SK-N-SH (cell line): ENCODE data around the gene BLOC1S1.

Experiments
- EP300 ChIP-seq, 2 experiments: IDR thresholded peaks; 2 replicates each; pipeline versions ENCODE4 v1.4.0 to v1.6.1; 2012; ENCODE audit warnings: borderline replicate concordance in 1 of 2, low read depth in 1 of 2, low read length in 1 of 2
- JUND ChIP-seq: IDR thresholded peaks from 2 replicates; pipeline ENCODE4 v1.4.0; 2012
- NRF1 ChIP-seq: IDR thresholded peaks from 2 replicates; pipeline ENCODE4 v1.6.1; 2012; ENCODE audit warnings: low read depth, mild to moderate bottlenecking, low read length
- POLR2AphosphoS5 ChIP-seq: IDR thresholded peaks from 2 replicates; pipeline ENCODE4 v1.6.1; 2012; ENCODE audit warnings: low read depth, low read length
- TAF1 ChIP-seq: IDR thresholded peaks from 2 replicates; pipeline ENCODE4 v1.6.1; 2012; ENCODE audit warnings: low read depth, mild to moderate bottlenecking, low read length, moderate library complexity, borderline replicate concordance
- TF ChIP-seq, protein P1 (sequence below): fragments of 200-600 bp; sonication (generic); IDR thresholded peaks from 2 replicates; pipeline ENCODE4 v1.6.1; 2017; ENCODE audit warnings: antibody characterized with exemption, mild to moderate bottlenecking, moderate library complexity
- TF ChIP-seq, protein P2 (sequence below): fragments of 150-350 bp; IDR thresholded peaks from 2 replicates; pipeline ENCODE4 v1.6.1; 2017; ENCODE audit warnings: antibody characterized with exemption, low read length, low read depth, borderline replicate concordance

GRCh38 chr12:55741931-55742680 is 26.3 kb downstream of the BLOC1S1 start:
- TF ChIP-seq, protein P1, sequence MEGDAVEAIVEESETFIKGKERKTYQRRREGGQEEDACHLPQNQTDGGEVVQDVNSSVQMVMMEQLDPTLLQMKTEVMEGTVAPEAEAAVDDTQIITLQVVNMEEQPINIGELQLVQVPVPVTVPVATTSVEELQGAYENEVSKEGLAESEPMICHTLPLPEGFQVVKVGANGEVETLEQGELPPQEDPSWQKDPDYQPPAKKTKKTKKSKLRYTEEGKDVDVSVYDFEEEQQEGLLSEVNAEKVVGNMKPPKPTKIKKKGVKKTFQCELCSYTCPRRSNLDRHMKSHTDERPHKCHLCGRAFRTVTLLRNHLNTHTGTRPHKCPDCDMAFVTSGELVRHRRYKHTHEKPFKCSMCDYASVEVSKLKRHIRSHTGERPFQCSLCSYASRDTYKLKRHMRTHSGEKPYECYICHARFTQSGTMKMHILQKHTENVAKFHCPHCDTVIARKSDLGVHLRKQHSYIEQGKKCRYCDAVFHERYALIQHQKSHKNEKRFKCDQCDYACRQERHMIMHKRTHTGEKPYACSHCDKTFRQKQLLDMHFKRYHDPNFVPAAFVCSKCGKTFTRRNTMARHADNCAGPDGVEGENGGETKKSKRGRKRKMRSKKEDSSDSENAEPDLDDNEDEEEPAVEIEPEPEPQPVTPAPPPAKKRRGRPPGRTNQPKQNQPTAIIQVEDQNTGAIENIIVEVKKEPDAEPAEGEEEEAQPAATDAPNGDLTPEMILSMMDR = no peak
- TF ChIP-seq, protein P2, sequence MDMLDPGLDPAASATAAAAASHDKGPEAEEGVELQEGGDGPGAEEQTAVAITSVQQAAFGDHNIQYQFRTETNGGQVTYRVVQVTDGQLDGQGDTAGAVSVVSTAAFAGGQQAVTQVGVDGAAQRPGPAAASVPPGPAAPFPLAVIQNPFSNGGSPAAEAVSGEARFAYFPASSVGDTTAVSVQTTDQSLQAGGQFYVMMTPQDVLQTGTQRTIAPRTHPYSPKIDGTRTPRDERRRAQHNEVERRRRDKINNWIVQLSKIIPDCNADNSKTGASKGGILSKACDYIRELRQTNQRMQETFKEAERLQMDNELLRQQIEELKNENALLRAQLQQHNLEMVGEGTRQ = no peak
- TF ChIP-seq TAF1 = no peak
- TF ChIP-seq JUND = no peak
- TF ChIP-seq NRF1 = no peak
- no peak for TF ChIP-seq POLR2AphosphoS5
- no peak for TF ChIP-seq EP300 (IDR thresholded peaks at IDR 0.05; ENCODE audit: borderline replicate concordance in 1 of 2, low read depth in 1 of 2, low read length in 1 of 2)
